Hair follicular keratinocyte (primary cell): ENCODE measurements around the gene TERB1. TPM values are rescaled to one million over a fixed set of nuclear protein-coding genes. Genes with fewer than 3 reads are reported as not detected.

Experiments used
- total RNA-seq: library from RNA; depleted of rRNA; stranded (reverse); fragments of >200 nt; gene quantifications from 2 replicates; pipeline ENCODE4 v1.2.3, GENCODE V29; 2015

TERB1 gene, protein sequence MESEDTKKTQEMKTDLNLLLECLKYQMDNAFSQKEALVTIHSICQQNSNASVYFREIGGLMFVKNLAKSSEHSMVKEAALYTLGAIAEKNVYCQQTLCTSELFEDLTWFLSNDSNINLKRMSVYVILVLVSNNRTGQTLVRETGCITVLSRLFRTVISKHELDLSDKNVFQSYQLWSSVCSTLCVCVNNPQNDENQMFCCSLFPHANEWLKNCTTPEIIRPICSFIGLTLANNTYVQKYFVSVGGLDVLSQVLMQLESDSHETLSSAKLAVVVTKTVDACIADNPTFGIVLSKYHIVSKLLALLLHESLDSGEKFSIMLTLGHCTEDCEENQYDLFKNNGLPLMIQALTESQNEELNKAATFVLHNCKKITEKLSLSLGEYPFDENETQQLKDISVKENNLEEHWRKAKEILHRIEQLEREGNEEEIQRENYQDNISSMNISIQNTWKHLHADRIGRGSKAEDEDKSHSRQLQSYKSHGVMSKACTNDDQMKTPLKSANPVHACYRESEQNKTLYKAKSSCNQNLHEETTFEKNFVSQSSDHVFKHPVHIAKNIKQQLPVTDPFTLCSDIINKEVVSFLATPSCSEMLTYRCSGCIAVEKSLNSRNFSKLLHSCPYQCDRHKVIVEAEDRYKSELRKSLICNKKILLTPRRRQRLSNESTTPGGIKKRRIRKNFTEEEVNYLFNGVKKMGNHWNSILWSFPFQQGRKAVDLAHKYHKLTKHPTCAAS
- total RNA-seq = not detected in 2 replicates

DNA sequence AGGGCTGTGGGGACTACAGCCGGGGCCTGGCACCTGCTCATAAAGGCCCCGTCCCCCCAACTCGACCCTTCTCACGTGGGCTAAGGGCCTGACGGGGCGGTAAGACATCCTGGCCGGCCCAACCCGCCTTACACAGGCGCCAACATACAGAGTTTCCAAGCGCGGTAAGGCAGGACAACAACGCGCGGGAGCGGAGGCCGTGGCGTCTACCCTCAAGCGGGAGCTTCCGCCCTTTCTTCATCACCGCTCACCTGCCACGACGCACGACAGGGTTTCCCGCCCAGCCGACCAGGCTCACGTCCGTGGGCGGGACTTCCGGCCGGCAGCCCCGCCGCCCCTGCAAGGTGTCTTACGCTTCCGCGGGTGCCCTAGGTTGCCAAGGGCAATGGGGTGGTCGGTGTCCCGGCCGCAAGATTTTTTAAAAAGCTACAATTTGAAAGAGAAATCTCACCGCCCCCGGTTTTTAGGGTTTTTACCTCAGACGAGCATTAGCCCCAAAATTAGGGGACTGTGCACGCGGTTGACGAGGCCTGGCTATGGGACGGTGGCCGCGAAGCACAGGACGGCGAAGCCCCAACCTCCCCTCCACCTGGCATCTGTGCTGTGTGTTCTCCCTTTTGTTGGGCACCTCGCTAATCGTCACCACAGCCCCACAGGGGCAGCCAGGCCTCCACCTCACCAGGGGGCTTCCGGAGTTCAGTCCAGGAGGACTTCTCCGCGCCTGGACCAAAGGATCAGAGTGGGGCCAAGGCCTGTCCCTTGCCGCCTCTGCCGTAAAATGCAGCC is at the start of gene TERB1:
TSS of gene TERB1 (minus strand) at position 265 of the 786 bp plus-strand sequence. CDS start 4,786 bp downstream, outside the sequence.

GRCh38 chr16:66844342-66845079 is 43.1 kb upstream of the TERB1 start, which contains the start of gene CA7:
TSS of gene CA7 (plus strand) at chr16:66844414. CDS start at chr16:66844488, 74 bp downstream.

DNA sequence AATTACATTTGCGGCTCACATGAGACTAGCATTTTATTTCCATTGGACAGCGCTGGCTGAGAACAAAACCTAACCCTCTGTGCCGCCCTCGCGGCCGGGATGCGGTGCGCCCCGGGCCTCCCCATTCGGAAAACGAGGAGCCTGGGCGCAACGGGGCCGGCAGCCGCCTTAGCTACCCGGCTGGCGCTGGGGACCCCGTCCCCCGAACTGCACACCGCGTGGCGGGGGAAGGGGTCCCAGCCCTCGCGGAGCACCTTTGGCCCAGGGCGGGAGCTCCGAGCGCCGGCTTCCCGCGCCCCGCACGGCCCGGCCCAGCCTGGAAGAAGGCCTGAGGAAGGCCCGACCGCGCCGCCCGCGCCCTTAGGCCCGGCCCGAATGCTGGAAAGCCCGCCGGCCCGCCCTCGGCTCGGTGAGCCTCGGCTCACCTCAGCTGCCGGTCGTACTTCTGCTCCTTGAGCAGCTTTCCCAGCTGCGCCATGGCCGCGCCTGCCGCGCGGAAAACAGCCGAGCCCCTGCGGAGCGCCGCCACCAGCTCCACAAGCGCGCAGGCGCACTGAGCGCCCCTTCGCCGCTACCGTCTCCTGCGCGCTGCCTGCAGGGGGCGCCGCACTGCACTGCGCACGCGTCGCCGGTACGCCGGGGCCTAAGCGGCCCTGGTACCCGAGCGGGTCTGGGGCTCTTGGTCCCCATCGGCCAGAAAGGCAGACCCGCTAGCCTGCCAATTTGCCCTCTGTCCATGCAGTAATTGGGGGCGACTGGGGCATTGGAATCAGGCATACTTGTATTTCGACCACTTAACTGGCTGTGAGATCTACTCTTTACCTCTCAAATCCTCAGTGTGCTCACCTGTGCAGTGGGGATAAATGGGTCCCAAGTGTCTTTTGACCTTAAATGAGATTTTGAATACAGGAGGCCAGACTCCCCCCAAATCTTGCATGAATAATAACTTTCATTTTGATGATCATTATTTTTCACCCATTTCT is 29.3 kb upstream of the TERB1 start, which contains the start of gene NAE1:
TSS of gene NAE1 (minus strand) at position 555 of the 983 bp plus-strand sequence. CDS start at position 478, 77 bp downstream.

GRCh38 chr16:66751303-66751991 is 49.9 kb downstream of the TERB1 start, which contains the start of gene DYNC1LI2:
TSS of gene DYNC1LI2 (minus strand) at chr16:66751609. CDS start at chr16:66751591, 18 bp downstream.

Other genes with a start within 250 kb of the TERB1 start
- gene CKLF, start 249.0 kb downstream of the TERB1 start, total RNA-seq = 37.0 and 49.8 TPM in 2 replicates
- gene CMTM1, start 235.1 kb downstream of the TERB1 start, total RNA-seq = 0.39 and 0.49 TPM in 2 replicates
- gene CMTM2, start 222.1 kb downstream of the TERB1 start, total RNA-seq = not detected in 2 replicates
- gene CMTM3, start 196.9 kb downstream of the TERB1 start, total RNA-seq = 24.7 and 36.2 TPM in 2 replicates
- gene CMTM4, start 104.8 kb downstream of the TERB1 start, total RNA-seq = 13.7 and 13.9 TPM in 2 replicates
- 39.1 and 53.2 TPM in 2 replicates for gene DYNC1LI2, start 50.0 kb downstream of the TERB1 start, total RNA-seq
- 73.7 and 119 TPM in 2 replicates for gene NAE1, start 29.4 kb upstream of the TERB1 start, total RNA-seq
- not detected in 2 replicates for gene CA7, start 42.8 kb upstream of the TERB1 start, total RNA-seq
- 8.0 and 9.2 TPM in 2 replicates for gene PDP2, start 78.9 kb upstream of the TERB1 start, total RNA-seq
- 0.04 TPM in 1 of 2 replicates, not detected in the other for gene CDH16, start 117.3 kb upstream of the TERB1 start, total RNA-seq
- gene RRAD, start 124.0 kb upstream of the TERB1 start, total RNA-seq = 2.8 and 3.1 TPM in 2 replicates
- 91.1 and 118 TPM in 2 replicates for gene CIAO2B, start 132.8 kb upstream of the TERB1 start, total RNA-seq
- gene CES2, start 133.9 kb upstream of the TERB1 start, total RNA-seq = 40.8 and 42.3 TPM in 2 replicates
- 0.78 and 0.99 TPM in 2 replicates for gene CES3, start 159.7 kb upstream of the TERB1 start, total RNA-seq
- gene CES4A, start 187.0 kb upstream of the TERB1 start, total RNA-seq = 1.1 and 2.4 TPM in 2 replicates
- gene CBFB, start 227.6 kb upstream of the TERB1 start, total RNA-seq = 48.2 and 64.0 TPM in 2 replicates